ENCODE data around the gene SELENOW.

Gene SELENOW

GRCh38 chr19:47826800-47827199 lies 48.3 kb downstream of the SELENOW start:
- DNase-seq = no peak

- no peak for DNase-seq
Observed at GRCh38 chr19:47832723-47833122, 54.2 kb downstream of the SELENOW start.

Data from activated CD4-positive, alpha-beta T cell treated with anti-CD3 and anti-CD28 coated beads, Interleukin-2, amount 50 U/mL, for 48 hours (primary cell).